ENCODE results near the gene MED9.

MED9 gene

DNA sequence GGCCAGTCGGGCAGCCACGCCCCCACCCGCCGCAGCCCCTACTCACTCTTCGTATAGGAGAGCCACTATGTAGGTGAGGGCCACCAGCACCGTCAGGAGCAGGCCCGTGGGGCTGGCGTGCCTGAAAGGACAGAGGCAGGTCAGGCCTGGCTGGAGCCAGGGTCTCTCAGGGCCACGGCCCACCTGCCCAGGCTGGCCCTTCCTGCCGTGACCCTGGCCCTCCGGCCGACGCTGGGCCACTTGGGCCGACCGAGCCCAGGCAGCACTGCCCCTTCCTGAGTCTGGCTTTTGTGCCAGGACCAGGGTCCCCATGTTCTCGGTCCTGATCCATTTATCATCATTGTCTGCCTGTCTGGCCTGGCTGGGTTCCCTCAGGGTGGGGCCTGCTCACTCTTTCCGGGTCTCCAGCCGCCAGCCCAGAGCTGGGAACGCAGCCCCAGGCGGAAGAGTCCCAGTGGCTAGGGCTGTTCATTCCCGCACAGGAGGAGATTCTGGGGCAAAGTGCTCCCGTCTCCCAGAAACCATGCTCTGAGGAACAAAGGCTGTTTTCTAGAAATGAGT lies 29.5 kb downstream of the MED9 start:
- DNase-seq = peak in 1 of 2 donors; percentile 25

DNA sequence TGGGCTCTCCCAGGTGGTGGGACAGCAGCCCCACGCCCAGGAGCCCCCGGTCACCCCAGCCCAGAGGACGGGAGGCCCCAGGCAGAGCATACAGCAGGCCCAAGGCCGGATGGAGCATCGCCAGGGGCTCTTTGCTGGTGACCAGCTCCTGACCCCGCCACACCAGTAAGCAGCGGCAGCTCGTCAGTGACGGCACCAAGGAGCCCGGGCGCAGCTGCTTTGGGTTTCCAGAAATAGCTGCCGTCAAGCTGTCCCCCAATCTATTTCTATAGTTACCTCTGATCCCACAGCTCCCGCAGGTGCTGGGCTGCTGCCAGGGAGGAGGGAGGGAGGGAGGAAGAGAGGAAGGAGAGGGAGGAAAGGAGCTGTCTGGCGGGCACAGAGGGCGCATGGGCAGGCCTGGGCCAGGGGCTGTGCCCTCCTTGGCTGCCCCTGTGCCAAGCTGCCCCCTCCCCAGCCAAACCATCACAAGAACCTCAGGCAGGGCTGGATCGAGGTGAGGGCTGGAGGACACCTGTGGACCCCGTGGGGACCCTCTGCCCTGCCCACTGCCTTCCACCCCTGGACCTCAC lies 30.2 kb downstream of the MED9 start:
- DNase-seq = no peak

DNA sequence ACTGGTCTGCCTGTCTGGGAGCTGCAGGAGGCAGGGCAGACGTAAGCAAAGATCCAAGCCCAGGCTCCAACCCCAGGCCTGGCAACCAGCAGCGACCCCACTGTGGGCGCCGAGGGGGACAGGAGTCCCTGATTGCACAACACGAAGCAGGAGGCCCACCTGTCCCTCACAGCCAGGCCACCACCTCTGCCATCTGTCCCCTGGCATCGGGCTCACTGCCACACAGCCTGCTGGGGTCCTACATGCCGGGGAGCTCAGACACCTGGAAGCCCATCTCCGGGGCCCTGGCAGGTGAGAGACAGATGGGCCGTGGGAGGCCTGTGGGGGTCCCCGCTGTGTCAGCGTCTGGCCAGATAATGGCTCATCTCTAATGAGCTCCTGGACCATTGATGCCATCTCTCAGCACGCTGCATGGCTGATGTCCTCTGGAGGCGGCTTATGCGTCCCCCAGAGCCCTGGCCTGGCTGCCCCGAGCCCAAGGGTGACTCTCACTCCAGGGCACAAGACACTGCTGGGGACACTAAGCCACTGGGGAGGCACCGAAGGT lies 30.7 kb downstream of the MED9 start:
- DNase-seq = no peak

DNA sequence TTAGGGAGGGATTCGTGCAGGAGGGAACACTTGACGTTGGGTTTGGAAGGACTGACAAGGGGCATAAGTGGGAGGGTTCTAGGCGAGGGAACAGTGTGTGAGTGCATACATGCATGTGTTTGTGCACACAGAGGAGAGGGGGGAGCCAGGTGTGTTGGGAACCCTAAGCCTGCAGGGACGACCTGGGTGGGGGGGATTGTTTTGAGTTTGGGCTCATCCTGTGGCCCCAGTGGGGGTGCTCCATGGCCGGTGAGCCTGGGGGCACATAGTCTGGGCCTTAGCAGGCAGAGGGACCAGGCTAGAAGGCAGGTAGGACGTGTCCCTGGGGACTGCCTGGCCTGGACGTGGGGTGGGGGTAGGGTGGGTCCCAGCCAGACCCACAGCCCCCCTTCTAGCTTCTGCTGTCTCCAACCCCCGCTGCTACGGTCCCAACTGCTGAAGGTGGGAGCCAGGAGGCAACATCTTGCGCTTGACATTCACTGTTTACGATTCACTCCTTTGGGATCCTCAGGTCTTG lies 31.3 kb downstream of the MED9 start:
- DNase-seq = no peak

DNA sequence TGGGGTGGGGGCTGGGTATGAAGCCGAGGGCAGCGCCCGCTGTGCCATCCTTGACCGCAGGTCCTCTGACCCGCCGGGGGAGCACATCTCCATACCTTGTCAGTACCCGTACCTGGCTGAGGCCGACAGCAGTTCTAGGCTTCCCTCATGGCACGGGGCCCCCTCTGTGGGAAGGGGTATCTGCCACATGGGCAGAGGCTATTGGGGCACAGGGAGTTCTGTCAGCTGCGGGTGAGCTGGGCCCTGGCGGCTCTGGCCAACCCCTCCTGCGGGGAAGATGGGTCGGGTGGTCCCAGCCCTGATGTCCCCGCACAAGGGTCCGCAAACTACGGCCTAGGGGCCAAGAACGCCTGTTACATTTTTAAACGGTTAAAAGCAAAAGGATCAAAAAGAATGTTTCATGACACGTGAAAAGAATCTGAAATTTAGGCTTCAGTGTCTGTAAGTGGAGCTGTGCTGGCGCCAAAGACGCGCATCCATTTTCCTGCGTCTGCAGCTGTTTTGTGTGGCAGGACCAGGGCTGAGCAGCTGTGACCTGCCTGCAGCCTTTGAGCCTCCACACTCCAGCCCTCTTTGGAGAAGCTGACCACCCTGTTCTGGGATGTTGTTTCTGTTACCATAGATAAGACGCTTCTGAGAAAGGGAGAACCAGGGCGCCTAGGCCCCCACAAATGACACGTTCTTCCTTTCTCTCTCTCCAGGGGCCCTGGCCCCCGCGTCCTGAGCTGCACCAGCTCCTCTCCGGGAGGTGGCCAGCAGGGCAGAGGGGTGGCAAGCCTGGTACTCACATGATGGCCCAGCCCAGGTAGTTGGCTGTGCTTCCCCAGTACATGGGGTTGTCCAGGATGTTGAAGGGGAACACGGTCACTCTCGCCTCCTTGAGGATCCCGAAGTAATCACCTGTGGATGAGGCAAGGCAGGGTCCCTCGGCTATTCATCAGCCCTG lies 32.1 kb downstream of the MED9 start:
- no peak for DNase-seq

DNA sequence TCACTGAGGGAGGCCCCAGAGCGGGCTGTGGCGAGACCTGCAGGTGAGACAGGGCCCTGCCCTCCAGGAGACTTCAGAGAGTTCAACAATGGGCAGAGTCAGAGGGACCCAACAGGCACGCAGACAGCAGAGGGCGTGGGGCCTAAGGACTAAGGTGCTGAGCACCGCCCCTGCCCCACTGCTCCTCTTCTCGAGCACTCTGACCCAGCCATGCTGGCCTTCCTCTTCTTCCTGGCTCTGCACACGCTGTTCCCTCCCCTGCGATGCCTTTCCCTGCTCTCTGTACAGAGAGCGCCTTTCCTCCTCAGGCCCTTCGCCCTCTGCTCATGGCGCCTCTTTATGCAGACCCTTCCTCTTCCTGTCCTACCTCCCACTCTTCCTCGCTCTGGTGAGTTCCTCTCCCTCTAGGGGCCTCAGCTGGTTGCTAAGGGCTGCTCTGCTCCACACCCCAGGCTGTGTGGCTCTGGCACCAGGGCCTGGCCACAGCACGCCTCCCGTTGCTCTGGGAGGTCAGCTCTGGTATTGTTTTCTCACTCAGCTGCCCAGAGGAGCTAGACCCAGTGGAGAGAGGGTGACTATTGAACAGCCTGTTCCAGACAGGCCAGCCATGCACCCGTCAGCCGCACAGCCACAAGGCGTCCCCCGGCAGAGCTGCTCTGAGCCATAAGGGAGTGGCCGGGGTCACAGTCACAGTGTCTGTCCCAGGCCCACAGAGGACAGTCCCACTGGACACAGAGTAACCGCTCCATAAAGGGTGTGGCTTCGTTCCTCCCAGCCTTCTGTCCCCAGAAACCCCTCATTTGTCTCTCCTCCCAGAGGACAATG lies 33.0 kb downstream of the MED9 start:
- DNase-seq = no peak

DNA sequence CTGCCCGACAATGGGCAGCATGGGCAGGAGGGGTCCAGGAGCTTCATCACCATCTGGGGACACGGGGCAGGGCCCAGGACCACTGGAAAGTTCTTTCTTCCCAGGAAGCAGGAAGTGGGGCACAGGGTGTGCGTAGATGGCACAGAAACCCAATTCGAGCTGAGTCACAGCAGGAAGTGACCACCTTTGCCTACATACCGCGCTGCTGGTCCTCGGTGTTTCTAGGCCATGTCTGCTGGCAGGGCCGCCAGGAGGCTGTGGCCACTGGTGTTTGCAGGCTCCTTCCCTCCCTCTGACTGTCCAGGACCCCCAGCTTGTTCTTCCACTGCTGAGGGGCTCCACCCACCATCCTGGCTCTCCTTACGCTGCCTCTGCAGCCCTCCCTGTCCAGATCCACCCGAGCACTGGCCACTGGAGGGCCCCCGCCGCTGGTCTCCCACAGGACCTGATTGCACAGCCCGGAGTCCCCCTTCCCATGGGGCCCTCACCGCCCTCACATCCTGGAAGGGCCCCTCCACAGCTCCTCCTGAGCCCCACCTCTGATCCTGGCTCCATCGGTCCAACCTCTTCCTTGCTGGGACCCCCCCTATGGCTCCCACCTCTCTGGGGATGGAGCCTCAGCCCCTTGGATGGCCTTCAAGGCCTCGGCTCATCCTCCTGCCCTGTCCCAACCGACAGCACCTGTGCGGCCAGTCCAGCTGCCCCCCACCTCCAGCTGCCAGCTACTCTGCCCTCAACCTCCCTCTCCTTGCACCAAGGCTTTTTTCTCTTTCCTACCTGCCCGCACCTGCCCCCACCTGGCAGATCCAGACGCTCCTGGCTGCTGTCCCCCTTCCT lies 33.9 kb downstream of the MED9 start:
- no peak for DNase-seq

DNA sequence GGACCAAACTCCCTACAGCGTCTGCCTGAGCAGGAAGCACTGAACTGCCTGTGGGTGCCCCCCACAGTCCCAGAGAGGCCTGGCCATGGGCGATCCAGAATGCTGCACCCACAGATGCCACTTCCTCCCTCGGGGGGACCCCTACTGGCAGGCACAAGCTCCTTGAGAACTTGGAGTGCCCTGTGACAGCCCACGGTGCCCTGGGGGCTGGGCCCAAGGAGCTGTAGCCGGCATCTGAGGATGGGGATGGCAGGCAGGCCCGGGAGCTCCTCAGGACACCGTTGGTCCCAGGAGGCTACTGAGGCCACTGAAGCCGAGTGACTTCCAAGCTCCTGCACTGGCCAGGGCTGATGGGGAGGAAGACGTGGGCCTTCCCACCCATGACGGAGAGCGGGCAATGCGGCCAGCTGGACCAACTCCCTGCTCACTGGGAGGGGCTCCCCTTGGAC lies 34.5 kb downstream of the MED9 start:
- no peak for DNase-seq

DNA sequence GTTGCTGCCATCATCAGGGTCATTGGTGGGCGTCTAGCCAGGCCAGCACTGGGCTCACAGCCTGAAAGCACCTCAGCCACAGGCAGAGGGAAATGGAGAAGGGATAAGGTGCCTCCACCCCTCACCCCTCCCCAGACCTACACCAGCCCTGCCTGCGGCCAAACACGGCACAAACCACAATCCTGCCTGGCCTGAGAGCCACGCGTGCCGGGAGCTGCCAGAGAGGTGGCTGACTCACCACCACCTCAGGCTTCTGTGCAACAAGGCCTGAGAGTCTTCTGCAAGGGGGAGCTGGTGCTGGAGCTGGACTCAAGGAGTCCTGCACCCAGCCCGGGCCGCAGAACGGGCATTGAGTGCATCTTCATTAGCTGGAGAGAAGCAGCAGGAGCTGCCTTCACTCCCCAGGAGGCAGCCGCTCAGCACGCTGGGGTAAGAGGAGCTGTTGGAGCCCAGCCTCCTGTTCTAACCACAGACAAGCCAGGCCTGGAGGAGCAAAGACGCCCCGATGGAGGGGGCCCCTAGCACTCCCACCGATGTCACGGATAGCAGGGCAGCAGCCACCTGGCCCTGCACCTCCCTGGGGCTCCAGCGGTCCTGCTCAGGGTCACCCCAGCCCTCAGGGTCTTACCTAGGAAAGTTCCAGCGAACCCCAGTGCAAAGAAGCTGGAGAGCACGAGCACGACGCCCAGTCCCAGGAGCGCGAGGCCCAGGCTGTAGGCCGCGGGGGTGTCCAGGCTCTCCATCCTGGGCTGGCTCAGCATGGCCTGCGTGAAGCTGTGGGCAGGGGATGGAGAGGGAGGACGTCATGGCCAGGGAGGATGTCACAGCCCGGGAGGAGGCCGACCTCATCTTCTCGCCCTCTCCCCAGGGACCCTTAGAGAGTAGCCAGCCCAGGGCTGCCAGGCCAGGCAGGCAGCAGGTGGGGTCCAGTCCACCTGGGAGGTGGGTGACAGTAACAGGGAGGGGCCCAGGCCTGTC lies 35.4 kb downstream of the MED9 start:
- DNase-seq = no peak

DNA sequence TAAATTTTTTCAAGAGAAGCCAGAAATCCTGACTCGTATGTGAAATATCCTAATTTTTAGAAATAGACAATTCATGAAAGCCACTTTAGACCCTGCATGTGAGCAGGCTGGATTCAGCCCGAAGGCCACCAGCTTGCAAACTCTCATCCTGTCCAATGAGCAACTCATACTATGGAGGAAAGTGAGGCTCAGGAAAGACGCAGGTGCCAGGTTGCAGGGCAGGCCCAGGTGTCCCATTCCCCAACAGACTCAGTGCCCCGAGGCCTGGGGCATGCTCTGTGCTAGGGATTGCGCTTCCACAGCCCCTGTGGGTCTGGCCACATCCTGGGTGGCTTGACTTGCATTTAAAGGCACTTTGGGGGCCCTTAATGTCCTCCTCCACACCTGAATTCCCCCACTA lies 36.1 kb downstream of the MED9 start:
- no peak for DNase-seq

DNA sequence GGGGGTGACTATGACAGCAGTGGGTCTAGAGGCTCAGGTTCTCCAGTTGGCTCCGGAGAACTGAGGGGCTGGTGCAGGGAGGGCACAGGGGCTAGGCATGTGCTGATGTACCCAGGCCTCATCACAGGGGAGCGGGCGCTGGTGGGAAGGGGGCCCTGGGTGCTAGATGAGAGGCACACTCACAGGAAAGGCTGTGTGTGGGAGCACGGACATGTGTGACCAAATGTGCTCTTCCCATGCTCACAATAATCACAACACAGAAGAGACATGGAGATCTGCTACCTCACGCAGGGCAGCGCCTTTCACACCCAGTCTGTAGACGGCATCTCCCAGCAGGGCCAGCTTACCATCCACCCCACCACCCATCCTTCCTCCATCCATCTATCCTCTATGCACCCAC lies 36.8 kb downstream of the MED9 start:
- DNase-seq = no peak

DNA sequence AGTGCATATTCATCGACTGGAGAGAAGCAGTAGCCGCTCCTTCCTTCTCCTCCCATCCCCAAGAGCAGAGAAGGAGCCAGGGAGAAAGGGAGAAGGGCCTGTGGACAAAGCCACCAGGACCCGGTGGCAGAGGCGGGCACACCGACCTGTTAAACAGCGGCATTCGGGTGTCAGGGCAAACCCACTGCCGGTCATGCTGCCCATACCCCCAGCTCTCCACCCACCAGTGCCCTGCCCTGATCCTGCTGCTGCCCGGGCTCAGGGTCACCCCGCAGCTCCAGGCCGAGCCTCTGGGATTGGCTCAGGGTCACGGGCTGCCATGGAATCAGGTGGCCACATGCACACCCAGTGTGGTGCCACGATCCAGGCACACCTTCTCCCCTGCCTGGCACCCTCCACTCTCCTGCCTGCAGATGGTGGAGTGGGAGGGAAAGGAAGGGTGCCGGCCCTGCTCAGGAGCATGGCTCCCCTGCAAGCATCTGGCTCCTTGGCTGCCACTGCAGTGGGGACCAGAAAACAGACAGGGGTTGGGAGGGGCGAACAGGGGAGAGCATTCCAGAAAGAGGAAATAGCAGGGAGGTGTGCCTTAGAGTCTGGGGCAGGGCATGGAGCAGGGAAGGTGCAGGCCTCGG lies 37.7 kb downstream of the MED9 start:
- no peak for DNase-seq

DNA sequence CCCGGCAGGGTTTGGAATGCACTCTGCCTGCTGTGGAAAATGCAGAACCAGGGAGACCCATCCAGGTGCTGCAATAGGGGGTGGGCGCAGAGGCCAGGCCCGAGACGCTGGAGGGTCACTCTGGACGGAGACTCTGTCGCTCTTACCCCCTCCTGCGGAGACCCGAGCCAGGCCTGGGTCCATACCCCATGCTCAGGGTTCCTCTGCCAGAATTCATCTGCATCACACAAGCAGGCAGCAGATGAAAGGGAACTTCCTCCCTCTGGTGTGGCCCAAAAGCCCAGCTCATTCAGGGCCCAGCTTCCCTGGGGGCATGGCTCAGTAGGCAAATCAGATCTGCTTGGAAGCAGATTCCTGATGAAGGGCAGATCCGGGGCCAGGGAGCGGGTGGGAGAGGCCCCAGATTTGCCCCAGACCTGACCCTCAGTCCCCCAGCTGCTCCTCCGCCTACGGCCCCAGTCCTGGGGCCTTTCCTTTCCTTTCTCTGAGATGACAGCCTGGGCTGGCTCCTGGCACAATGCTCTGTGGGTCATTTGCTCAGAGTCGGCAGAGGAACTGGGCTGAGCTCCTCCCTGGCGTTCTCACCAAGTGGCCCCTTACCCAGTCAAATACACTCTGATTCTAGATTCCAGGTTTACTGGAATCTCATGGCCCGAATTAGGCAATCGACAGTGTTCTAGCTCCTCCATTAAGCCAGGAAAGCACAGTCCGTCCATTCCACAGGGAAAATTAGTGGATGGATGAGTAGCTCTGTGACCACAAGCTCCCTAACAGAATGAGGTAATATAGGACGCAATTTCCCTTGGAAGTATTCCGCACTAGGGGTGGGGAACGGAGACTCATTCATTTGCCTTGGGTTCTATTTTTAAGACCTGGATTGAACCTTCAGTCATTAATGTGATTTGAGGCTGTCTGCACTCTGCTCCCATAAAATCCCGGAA lies 38.5 kb downstream of the MED9 start:
- DNase-seq = no peak

DNA sequence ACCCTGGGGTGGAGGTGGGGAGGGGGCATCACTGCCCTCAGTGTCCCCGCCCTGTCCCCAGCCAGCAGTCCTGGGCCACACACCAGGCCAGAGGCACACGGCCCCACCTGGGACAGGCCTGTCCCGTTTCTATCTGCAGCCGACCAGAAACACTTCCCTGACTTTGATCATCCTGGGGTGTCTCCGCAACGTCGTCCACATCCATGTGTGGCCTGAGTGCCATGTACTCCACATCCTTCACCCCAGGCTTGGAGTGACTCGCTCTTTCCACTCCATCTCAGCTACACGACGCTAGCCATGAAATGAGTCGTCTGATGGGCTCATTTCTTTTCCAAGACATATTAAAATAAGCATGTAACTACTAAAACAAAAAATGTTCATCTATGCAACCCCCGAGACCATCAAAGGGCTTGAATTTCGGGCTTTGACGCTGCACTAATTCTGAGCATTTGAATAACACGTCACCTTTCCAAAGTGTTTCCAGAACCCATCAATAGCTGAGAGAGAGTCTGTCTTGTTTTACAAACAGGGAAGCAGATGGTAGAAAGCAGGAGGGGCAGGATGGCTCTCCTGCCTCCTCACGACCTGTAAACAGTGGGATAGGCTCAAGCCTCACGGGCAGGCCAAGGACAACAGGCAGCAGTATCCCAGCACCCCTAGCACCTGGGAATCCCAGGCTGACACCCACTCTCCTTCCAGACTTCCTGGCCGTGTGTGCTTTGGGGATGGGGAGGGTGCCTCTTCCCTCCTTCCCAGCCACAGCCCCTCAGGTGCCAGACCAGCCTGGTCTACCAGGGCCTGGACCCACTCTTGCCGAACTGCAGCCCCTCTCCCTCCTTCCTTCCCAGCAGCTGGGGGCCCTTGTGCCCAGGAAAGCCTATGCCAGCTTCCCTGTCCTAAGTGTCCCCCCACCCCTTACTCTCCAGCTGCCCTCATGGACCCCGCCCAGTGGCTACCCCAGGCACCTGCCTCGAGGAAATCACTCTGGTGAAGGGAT lies 39.4 kb downstream of the MED9 start:
- no peak for DNase-seq

DNA sequence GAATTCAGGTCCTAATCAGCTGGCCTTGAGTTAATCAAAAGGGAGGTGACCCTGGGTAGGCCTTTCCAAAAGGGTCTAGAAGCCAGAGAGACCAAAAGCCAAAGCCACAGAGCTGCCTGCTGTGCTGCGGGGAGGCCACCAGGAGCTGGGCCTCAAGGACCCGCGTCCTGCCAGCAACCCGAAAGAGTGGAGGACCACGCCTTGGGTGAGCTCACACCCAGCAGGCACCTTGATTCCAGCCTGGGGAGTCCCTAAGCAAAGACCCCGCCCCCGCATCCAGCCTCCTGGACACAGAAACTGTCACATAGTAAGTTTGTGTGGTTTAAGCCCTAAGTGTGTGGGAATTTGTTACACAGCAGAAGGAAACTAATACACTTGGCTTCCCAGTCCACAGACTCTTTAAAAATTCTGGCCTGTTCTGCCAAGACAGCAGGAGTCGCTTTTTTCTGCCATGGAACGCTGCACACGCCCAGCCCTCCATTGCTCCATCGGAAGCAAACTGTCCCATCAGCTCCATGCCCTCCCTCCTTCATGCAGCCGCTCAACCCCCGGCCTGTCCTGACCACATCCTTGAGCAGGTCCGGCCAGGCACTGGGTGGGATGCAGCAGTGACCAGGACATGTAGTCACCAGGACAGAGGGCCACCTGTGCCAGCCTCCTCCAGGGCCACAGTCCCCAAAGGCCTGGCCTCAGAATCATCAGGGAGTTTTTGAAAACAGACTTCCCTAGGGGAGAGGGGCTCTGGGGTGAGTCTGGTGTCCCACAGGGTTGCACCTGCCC lies 40.3 kb downstream of the MED9 start:
- DNase-seq = no peak

DNA sequence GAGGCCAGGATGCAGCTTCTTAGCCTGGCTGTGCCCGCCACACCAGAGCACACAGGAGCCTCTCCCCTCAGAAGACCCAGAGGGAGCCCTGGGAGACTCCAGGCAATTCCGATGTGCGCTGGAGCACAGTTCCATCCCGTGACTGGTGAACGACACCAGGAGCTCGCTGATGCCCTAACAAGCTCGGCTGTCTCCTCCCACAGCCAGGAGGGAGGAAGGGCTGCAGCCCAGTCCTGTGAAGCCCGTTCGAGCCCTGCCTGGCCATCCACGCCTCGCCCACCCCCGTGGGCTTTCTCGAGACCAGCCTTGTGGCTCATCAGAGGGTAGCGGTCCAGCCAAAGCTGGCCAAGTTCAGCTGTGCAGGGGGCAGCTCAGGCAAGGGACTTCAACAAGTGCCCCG lies 41.2 kb downstream of the MED9 start:
- no peak for DNase-seq

DNA sequence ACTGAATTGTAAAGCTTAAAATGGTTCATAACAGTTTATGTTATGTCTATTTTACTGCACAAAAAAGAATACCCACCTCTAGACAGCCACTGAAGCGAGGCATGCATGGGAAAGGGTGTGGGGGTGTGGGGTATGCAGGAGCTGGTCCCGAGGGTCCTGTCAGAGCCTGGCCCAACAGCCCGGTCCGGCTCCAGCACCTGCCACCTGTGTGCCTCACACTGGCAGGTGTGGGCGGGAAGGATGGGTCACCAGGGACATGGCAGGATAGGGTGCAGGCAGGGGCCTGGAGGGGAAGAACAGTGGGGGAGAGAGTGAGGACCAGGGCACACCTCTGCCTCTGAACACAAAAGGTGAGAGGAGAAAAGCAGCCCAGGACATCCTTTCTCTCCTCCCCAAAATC lies 42.2 kb downstream of the MED9 start:
- DNase-seq = no peak

Measured in hippocampal formation (tissue), 2 donors.